K562 (cell line): ENCODE results near the gene CEBPB. TPM values are rescaled to one million over a fixed set of nuclear protein-coding genes. Genes with fewer than 3 reads are reported as not detected.

ENCODE experiments used
- HMG20A ChIP-seq: fragments of 450-650 bp; formaldehyde crosslinking; conservative IDR thresholded peaks from 2 replicates; pipeline ENCODE4 v1.4.0; 2020; ENCODE audit warnings: mild to moderate bottlenecking, mixed read lengths
- JUNB ChIP-seq: fragments of 450-650 bp; formaldehyde crosslinking; conservative IDR thresholded peaks from 2 replicates; pipeline ENCODE4 v1.4.0; 2020; ENCODE audit warnings: mild to moderate bottlenecking
- RBBP5 ChIP-seq: fragments of 200-600 bp; sonication (generic); IDR thresholded peaks from 2 replicates; pipeline ENCODE4 v1.6.1; 2012; ENCODE audit warnings: borderline replicate concordance, mild to moderate bottlenecking, low read length, control low read depth, inconsistent platforms; ENCODE audit not compliant: insufficient read depth, poor library complexity, severe bottlenecking
- SPI1 ChIP-seq: IDR thresholded peaks from 2 replicates; pipeline ENCODE4 v1.6.1; 2011; ENCODE audit warnings: low read depth, low read length, control low read depth, borderline replicate concordance
- STAG1 ChIP-seq: sonication (generic); formaldehyde crosslinking; IDR thresholded peaks from 2 replicates; pipeline ENCODE4 v1.5.0; 2020; ENCODE audit warnings: missing genetic modification reagents, borderline replicate concordance
- TEAD1 ChIP-seq, 2 experiments: fragments of 450-650 bp in 1 of 2; sonication (generic) in 1 of 2; formaldehyde crosslinking; IDR thresholded peaks; 2 replicates each; pipeline versions ENCODE4 v1.4.0 to v1.8.0; 2020 to 2022; ENCODE audit warnings: mild to moderate bottlenecking in 2 of 2, missing genetic modification reagents in 1 of 2
- THRB ChIP-seq: fragments of 450-650 bp; formaldehyde crosslinking; conservative IDR thresholded peaks from 2 replicates; pipeline ENCODE4 v1.4.0; 2022; ENCODE audit warnings: mild to moderate bottlenecking, missing genetic modification characterization
- ZNF511 ChIP-seq: sonication (generic); formaldehyde crosslinking; IDR thresholded peaks from 2 replicates; pipeline ENCODE4 v1.8.0; 2022; ENCODE audit warnings: mild to moderate bottlenecking, missing genetic modification reagents
- polyA plus RNA-seq, 8 experiments: library from polyadenylated mRNA; depleted of rRNA in 4 of 8; stranded (reverse) in 5 of 8; unstranded in 3 of 8; fragments of >200 nt; fragmentation: Nextera tagmentation in 2 of 8; fragmentation: Illumina TruSeq in 1 of 8; extraction: Ambion mirVana in 2 of 8; extraction: Trizol in 1 of 8; gene quantifications; 2 replicates each; pipeline versions ENCODE4 v1.2.1 to v1.2.3, GENCODE V29; 2011 to 2014; ENCODE audit warnings: inconsistent platforms in 1 of 8, missing spikeins in 1 of 8
- total RNA-seq, 7 experiments: library from RNA; depleted of rRNA in 6 of 7; stranded (reverse); fragments of >200 nt in 6 of 7; fragmentation: Illumina TruSeq in 2 of 7; extraction: Trizol in 2 of 7; gene quantifications; 2 replicates each; pipeline versions ENCODE4 v1.2.1 to v1.2.3, GENCODE V29; 2011 to 2021; ENCODE audit warnings: low replicate concordance in 1 of 7
- TF ChIP-seq, protein P1 (sequence below): fragments of 200-800 bp; sonication (Bioruptor generic); IDR thresholded peaks from 2 replicates; pipeline ENCODE4 v1.6.1; 2017; ENCODE audit warnings: missing genetic modification characterization, missing compliant biosample characterization
- TF ChIP-seq, protein P2 (sequence below): fragments of 450-650 bp; IDR thresholded peaks from 2 replicates; pipeline ENCODE4 v1.7.1; 2018; ENCODE audit warnings: mild to moderate bottlenecking, low read depth; ENCODE audit not compliant: partially characterized antibody
- TF ChIP-seq, protein P3 (sequence below), 2 experiments: fragments of 200-800 bp in 1 of 2; sonication (Bioruptor generic) in 1 of 2; sonication (generic) in 1 of 2; formaldehyde crosslinking in 1 of 2; IDR thresholded peaks in 1 of 2; conservative IDR thresholded peaks in 1 of 2; 2 replicates each; pipeline versions ENCODE4 v1.5.0 to v1.6.1; 2016 to 2020; ENCODE audit warnings: missing compliant biosample characterization in 1 of 2, missing genetic modification characterization in 1 of 2, missing genetic modification reagents in 1 of 2

CEBPB gene
- total and polyA plus RNA-seq, 9 of the 15 experiments (the other 6 are each of a cell fraction or from before 2014, with no cell fraction given), result 1.2 to 72.6 (median 7.8) TPM

- no peak for TF ChIP-seq JUNB (CRISPR knock-in tag)
- TF ChIP-seq, protein P1, sequence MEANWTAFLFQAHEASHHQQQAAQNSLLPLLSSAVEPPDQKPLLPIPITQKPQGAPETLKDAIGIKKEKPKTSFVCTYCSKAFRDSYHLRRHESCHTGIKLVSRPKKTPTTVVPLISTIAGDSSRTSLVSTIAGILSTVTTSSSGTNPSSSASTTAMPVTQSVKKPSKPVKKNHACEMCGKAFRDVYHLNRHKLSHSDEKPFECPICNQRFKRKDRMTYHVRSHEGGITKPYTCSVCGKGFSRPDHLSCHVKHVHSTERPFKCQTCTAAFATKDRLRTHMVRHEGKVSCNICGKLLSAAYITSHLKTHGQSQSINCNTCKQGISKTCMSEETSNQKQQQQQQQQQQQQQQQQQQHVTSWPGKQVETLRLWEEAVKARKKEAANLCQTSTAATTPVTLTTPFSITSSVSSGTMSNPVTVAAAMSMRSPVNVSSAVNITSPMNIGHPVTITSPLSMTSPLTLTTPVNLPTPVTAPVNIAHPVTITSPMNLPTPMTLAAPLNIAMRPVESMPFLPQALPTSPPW, result peak; percentile 27; the same call in 1 of the 2 replicates
- peak; percentile 57; the same call in 1 of the 2 replicates for TF ChIP-seq SPI1
- TF ChIP-seq TEAD1 (CRISPR knock-in tag; IDR thresholded peaks at IDR 0.05), result peak in 1 of 2 experiments; percentile 5; a peak in 1 of 4 replicates
- peak; percentile 56; the same call in 1 of the 2 replicates for TF ChIP-seq ZNF511 (CRISPR knock-in tag)
- TF ChIP-seq RBBP5, result peak; percentile 33
- TF ChIP-seq THRB (CRISPR knock-in tag), result no peak
- no peak for TF ChIP-seq HMG20A (CRISPR knock-in tag)
- TF ChIP-seq, protein P2, sequence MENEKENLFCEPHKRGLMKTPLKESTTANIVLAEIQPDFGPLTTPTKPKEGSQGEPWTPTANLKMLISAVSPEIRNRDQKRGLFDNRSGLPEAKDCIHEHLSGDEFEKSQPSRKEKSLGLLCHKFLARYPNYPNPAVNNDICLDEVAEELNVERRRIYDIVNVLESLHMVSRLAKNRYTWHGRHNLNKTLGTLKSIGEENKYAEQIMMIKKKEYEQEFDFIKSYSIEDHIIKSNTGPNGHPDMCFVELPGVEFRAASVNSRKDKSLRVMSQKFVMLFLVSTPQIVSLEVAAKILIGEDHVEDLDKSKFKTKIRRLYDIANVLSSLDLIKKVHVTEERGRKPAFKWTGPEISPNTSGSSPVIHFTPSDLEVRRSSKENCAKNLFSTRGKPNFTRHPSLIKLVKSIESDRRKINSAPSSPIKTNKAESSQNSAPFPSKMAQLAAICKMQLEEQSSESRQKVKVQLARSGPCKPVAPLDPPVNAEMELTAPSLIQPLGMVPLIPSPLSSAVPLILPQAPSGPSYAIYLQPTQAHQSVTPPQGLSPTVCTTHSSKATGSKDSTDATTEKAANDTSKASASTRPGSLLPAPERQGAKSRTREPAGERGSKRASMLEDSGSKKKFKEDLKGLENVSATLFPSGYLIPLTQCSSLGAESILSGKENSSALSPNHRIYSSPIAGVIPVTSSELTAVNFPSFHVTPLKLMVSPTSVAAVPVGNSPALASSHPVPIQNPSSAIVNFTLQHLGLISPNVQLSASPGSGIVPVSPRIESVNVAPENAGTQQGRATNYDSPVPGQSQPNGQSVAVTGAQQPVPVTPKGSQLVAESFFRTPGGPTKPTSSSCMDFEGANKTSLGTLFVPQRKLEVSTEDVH, result no peak
- no peak for TF ChIP-seq STAG1 (CRISPR knock-in tag)
- TF ChIP-seq, protein P3, sequence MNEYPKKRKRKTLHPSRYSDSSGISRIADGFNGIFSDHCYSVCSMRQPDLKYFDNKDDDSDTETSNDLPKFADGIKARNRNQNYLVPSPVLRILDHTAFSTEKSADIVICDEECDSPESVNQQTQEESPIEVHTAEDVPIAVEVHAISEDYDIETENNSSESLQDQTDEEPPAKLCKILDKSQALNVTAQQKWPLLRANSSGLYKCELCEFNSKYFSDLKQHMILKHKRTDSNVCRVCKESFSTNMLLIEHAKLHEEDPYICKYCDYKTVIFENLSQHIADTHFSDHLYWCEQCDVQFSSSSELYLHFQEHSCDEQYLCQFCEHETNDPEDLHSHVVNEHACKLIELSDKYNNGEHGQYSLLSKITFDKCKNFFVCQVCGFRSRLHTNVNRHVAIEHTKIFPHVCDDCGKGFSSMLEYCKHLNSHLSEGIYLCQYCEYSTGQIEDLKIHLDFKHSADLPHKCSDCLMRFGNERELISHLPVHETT (CRISPR knock-in tag; conservative IDR thresholded peaks at IDR 0.05 in 1 of 2, IDR thresholded peaks at IDR 0.05 in 1 of 2), result peak in 1 of 2 experiments; percentile 78; a peak in 1 of 4 replicates
Measured at GRCh38 chr20:50146732-50147662, 43.6 kb upstream of the CEBPB start (continued).
